Progenitor cell of endocrine pancreas (in vitro differentiated cells): Measurements from ENCODE around the gene IP6K3. TPM values are rescaled to one million over a fixed set of nuclear protein-coding genes. Genes with fewer than 3 reads are reported as not detected.

Experiments
- DNase-seq: peaks from one replicate; pipeline ENCODE4 v3.0.0; 2021; ENCODE audit warnings: low spot score; ENCODE audit not compliant: unreplicated experiment
- H3K27ac Mint-ChIP-seq: 2 replicates; pipeline ENCODE4 v1.8.0; 2021; ENCODE audit warnings: mild to moderate bottlenecking, moderate library complexity, mixed read lengths
- H3K27me3 Mint-ChIP-seq: 2 replicates; pipeline ENCODE4 v1.8.0; 2021; ENCODE audit warnings: mixed read lengths
- H3K36me3 Mint-ChIP-seq: 2 replicates; pipeline ENCODE4 v1.8.0; 2022; ENCODE audit warnings: mixed read lengths; ENCODE audit not compliant: insufficient read depth
- H3K4me1 Mint-ChIP-seq: 2 replicates; pipeline ENCODE4 v1.8.0; 2021; ENCODE audit warnings: low read depth, mixed read lengths
- H3K4me3 Mint-ChIP-seq: 2 replicates; pipeline ENCODE4 v1.8.0; 2021; ENCODE audit warnings: low read depth, mild to moderate bottlenecking, moderate library complexity, mixed read lengths
- H3K9me3 Mint-ChIP-seq: 2 replicates; pipeline ENCODE4 v1.8.0; 2021; ENCODE audit warnings: low read depth, mixed read lengths
- total RNA-seq: library from RNA; stranded (reverse); gene quantifications from 2 replicates; pipeline ENCODE4 v1.2.1, GENCODE V29; 2021
- TF ChIP-seq, protein P1 (sequence below): fragments of 200-600 bp; sonication (generic); IDR thresholded peaks from one replicate; pipeline ENCODE4 v1.5.0; 2021; ENCODE audit warnings: antibody characterized with exemption, mild to moderate bottlenecking; ENCODE audit not compliant: unreplicated experiment

The IP6K3 gene
- total RNA-seq, 1 donor from 2014 or later, result 0.14 TPM

DNA sequence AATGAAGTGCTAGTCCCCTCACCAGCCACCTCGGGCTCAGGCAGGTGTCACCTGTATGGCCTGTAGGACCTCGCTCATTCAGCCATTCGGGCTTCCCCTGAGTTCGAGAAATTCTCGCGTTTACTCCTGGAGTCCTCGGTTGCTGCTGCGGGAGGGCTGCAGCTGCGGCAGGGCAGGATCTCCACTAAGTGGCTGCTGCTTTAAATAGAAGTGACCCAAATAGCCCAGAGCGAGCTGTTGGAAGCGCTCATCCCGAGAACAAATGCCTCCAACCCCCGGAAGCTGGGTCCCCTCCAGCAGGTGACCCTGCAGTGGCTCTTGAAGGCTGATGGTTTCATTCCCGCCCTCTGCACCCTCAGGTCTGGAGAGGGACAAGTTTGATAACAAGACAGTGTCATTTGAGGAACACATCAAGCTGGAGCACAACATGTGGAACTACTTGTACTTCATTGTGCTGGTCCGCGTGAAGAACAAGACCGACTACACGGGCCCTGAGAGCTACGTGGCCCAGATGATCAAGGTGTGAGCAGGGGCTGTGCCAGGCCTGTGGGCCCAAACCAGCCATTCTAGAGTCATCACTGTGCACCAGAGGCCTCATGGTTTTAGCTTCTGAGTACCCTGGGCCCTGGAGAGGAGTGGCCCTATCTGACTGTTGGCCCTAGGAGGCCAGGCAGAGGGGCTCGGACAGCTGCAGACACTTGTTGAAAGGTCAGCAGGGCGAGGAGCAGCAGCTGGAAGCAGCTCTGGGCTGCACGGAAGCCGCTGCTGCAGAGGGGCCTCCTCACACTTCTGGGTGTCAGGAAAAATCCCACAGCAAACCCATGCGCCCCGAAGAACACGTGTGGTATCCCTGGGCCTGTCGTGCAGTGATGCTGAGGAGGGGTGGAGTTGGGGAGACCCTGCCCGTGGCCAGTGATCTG lies 53.3 kb downstream of the IP6K3 start:
- H3K27me3 Mint-ChIP-seq, result no peaks in the 10 kb centered on the region
- TF ChIP-seq, protein P1, sequence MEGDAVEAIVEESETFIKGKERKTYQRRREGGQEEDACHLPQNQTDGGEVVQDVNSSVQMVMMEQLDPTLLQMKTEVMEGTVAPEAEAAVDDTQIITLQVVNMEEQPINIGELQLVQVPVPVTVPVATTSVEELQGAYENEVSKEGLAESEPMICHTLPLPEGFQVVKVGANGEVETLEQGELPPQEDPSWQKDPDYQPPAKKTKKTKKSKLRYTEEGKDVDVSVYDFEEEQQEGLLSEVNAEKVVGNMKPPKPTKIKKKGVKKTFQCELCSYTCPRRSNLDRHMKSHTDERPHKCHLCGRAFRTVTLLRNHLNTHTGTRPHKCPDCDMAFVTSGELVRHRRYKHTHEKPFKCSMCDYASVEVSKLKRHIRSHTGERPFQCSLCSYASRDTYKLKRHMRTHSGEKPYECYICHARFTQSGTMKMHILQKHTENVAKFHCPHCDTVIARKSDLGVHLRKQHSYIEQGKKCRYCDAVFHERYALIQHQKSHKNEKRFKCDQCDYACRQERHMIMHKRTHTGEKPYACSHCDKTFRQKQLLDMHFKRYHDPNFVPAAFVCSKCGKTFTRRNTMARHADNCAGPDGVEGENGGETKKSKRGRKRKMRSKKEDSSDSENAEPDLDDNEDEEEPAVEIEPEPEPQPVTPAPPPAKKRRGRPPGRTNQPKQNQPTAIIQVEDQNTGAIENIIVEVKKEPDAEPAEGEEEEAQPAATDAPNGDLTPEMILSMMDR, result no peak
- H3K36me3 Mint-ChIP-seq, result peaks cover 9% of the 10 kb centered on the region
- peaks cover 10% of the 10 kb centered on the region for H3K4me1 Mint-ChIP-seq
- no peak overlapping the region for H3K4me3 Mint-ChIP-seq
- H3K27ac Mint-ChIP-seq, result no peak overlapping the region
- no peak for DNase-seq
- no peaks in the 10 kb centered on the region for H3K9me3 Mint-ChIP-seq

DNA sequence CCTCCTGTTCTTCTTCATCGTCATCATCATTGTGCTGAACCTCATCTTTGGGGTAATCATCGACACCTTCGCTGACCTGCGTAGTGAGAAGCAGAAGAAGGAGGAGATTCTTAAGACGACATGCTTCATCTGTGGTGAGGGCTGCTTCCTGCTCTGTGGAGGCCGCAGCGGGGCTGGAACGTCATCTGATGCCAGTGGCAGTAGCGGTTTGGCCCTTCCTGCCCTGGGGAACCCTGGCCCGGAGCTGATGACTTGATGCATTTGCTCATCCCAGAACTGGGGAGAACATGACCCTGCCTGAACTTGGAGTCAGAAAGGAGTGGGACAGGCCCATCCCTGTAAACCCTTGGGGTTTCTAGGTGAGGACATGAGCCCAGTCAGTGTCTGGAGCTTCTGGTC lies 53.9 kb downstream of the IP6K3 start:
- no peak overlapping the region for H3K4me3 Mint-ChIP-seq

DNA sequence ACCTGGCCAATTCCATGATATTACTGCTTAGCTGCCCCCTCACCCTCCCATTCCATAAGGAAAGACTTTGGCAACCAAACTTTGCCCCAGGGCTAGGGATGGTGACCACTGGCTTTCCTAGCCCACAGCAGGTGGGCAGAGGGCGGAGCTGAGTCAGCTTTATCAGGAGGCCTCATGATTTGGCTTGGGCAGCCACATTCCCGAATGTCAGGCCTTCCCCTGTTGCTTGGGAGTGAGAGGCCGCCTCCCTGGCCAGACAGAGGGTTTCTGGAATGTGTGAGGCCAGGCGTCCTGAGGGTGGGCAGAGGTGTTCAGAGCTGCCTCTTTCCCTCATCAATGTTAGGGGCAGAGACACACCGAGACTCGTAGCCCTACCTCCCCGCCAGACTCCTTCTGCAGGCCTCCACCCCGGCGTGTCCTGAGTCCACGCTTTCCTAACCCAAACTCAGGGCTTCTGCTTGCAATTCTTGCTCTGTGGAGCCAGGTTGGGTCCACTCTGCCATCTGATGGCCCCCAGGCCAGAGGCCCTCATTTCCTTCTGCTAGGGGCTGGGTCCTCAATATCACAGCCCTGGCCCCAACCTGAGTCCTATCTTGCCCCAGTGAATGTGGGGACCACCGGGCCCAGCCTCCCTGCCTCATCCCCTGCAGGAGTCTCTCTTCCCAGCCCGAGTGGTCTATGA lies 54.5 kb downstream of the IP6K3 start:
- Mint-ChIP-seq H3K9me3 (no peaks in the 10 kb centered on the region), H3K4me1 (peaks cover 10% of the 10 kb centered on the region), H3K27ac (no peak overlapping the region), H3K36me3 (peaks cover 8% of the 10 kb centered on the region), H3K27me3 (no peaks in the 10 kb centered on the region), H3K4me3 (no peak overlapping the region)
- TF ChIP-seq, protein P1, result no peak
- no peak for DNase-seq

More for the DNA sequence above, 53.9 kb downstream of the IP6K3 start:
- no peak for DNase-seq
- TF ChIP-seq, protein P1, result no peak
- Mint-ChIP-seq H3K27me3 (no peaks in the 10 kb centered on the region), H3K9me3 (no peaks in the 10 kb centered on the region), H3K36me3 (peaks cover 9% of the 10 kb centered on the region), H3K27ac (no peak overlapping the region), H3K4me1 (peaks cover 10% of the 10 kb centered on the region)

DNA sequence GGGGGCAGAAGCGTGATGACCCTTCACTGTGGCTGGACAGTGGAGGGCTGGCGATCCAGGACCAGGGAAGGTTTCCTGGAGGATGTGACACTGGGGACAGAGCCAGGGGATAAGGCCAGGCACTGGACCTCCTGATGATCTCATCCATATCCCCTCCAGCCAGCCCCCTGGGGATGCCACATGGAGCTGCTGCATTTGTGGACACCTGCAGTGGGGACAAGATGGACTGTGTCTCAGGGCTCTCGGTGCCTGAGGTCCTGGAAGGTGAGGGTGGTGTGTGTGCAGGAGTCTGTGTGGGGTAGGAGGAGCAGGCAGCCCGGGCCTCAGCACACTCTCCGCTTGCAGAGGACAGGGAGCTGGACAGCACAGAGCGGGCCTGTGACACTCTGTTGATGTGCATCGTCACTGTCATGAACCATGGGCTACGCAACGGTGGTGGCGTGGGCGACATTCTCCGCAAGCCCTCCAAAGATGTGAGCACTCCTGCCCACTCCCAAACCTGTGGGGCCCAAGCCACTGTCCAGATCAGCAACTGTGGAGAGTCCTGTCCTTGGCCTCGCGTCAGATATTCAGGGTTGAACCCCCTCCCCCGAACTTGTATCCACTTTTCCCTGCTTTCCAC lies 55.1 kb downstream of the IP6K3 start:
- DNase-seq, result no peak

More for the DNA sequence above, 55.1 kb downstream of the IP6K3 start:
- H3K27me3 Mint-ChIP-seq, result no peaks in the 10 kb centered on the region
- TF ChIP-seq, protein P1, result no peak
- H3K9me3 Mint-ChIP-seq, result no peaks in the 10 kb centered on the region
- peaks cover 10% of the 10 kb centered on the region for H3K4me1 Mint-ChIP-seq
- H3K36me3 Mint-ChIP-seq, result peaks cover 10% of the 10 kb centered on the region
- H3K27ac Mint-ChIP-seq, result peak overlapping the region; percentile 67
- no peak overlapping the region for H3K4me3 Mint-ChIP-seq
